ENCODE results near the gene ST7.
"Not testable (repeated sequence)": the region's sequence is repeated elsewhere in the genome, so short reads cannot be mapped to it uniquely, and the experiment has no call there.

ST7 gene

GRCh38 chr7:117243390-117243789 is 290.1 kb downstream of the ST7 start:
- no peak for DNase-seq

GRCh38 chr7:117245703-117246102 is 292.4 kb downstream of the ST7 start:
- DNase-seq, result not testable (repeated sequence)

GRCh38 chr7:117247809-117248208 is 294.5 kb downstream of the ST7 start:
- no peak for DNase-seq

GRCh38 chr7:117248829-117249228 is 295.5 kb downstream of the ST7 start:
- no peak for DNase-seq

GRCh38 chr7:117249696-117250095 is 296.4 kb downstream of the ST7 start:
- no peak for DNase-seq

- no peak for DNase-seq
These were observed 296.9 kb downstream of the ST7 start for GRCh38 chr7:117250245-117250644.

- no peak for DNase-seq
These were observed 297.5 kb downstream of the ST7 start for GRCh38 chr7:117250801-117251200.

GRCh38 chr7:117251687-117252086 is 298.4 kb downstream of the ST7 start:
- DNase-seq, result no peak

GRCh38 chr7:117259615-117260014 is 306.3 kb downstream of the ST7 start:
- DNase-seq, result no peak

GRCh38 chr7:117262546-117262945 is 309.2 kb downstream of the ST7 start:
- DNase-seq, result no peak

- no peak for DNase-seq
These were observed 311.4 kb downstream of the ST7 start for GRCh38 chr7:117264716-117265115.

GRCh38 chr7:117269417-117269816 is 316.1 kb downstream of the ST7 start:
- no peak for DNase-seq

- no peak for DNase-seq
These were observed 316.6 kb downstream of the ST7 start for GRCh38 chr7:117269886-117270285.

- no peak for DNase-seq
These were observed 317.1 kb downstream of the ST7 start for GRCh38 chr7:117270371-117270770.

- DNase-seq, result no peak
These were observed 318.3 kb downstream of the ST7 start for GRCh38 chr7:117271566-117271965.

GRCh38 chr7:117272017-117272759 is 318.9 kb downstream of the ST7 start:
- no peak for DNase-seq

- DNase-seq, result no peak
These were observed 320.0 kb downstream of the ST7 start for GRCh38 chr7:117273325-117273724.

- no peak for DNase-seq
These were observed 320.5 kb downstream of the ST7 start for GRCh38 chr7:117273814-117274225.

- DNase-seq, result no peak
These were observed 321.6 kb downstream of the ST7 start for GRCh38 chr7:117274951-117275350.

GRCh38 chr7:117277576-117277975 is 324.3 kb downstream of the ST7 start:
- no peak for DNase-seq

GRCh38 chr7:117278040-117278439 is 324.7 kb downstream of the ST7 start:
- no peak for DNase-seq

GRCh38 chr7:117279203-117279602 is 325.9 kb downstream of the ST7 start:
- no peak for DNase-seq
